GM19397 (cell line): ENCODE measurements around the gene RAB6B.

Source experiments
- ATAC-seq: cut with Tn5 transposase; IDR thresholded peaks from one replicate; pipeline ENCODE4 v1.9.1; 2021; ENCODE audit warnings: mild to moderate bottlenecking, moderate library complexity; ENCODE audit not compliant: unreplicated experiment

Gene RAB6B

DNA sequence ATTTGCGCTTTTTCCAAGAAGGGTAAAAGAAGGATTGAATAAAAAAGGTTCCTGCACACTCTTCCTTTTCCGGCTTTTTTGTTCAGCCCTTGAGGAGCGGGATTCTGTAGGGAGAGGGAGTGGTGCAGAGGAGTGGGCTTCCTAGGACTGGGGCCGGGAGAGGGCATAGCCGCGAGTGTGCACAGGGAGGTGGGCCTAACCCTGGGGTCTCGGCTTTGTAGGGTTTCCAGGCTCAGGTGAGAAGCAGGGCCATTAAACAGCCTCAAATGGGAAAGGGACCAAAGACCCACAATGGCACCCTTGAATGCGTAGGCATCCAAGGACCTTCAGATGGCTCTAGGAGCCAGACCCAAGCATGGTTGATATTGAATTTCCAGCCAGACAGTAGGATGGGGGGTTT is 35.4 kb upstream of the RAB6B start:
- no peak for ATAC-seq

DNA sequence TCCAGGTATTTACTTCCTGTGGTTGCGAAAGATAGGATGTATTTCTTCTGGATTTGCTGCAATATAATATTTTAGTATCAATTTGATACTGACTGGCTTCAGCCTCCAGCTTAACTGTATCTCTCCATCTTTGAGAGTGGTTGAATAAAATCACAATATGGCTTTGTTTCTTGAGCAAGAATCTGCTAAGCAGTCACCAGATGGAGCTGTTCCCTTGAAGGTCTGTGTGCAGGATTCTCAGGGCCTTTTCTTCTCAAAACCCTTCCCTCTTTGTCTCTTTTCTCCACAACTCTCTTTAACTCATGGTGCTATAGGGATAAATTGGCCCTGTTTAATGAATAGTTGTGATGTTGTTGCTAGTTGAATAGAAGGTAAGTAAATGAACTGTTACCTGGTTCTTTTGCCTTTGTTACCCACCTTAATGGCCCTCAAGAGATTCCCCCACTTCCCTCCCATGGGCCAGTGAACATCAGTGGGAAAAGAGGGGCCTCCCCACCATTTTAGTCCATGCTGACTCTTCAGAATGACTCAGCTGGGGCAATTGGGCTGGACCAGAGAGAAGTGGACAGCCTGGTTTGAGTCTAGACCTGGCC is 34.8 kb upstream of the RAB6B start:
- ATAC-seq, result no peak

DNA sequence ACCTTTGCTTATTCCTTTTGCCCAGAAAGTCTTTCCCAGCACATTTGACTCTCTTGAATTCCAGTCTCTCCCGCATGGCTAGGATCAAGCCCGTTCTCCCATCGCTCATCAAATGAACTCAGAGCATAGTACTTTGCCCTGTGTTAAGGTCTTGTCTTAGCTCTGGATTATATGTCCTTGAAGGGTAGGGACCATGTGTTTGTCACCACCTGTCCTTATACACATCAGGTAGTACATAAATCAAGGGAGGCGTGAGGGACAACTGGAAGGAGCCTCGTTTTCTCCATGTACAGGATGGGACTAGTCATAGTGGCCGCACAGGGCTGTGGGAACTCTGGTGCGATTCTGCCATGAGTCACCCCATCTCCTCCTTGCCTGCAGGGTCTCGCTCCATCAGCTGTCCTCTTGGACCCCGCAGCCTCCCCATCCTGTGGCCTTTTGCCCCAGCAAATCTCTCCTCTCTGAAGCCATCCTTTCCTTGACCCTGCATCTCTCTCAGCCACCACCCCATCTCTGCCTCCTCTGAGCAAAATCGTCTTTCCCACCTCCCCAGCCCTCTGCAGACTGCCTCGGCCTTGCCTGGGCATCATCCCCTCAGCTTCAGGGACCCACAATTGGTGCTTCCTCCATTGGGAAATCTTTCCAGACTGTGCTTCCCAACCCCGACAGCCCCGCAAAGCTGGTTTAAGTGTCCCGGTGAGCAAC is 33.4 kb upstream of the RAB6B start:
- no peak for ATAC-seq

DNA sequence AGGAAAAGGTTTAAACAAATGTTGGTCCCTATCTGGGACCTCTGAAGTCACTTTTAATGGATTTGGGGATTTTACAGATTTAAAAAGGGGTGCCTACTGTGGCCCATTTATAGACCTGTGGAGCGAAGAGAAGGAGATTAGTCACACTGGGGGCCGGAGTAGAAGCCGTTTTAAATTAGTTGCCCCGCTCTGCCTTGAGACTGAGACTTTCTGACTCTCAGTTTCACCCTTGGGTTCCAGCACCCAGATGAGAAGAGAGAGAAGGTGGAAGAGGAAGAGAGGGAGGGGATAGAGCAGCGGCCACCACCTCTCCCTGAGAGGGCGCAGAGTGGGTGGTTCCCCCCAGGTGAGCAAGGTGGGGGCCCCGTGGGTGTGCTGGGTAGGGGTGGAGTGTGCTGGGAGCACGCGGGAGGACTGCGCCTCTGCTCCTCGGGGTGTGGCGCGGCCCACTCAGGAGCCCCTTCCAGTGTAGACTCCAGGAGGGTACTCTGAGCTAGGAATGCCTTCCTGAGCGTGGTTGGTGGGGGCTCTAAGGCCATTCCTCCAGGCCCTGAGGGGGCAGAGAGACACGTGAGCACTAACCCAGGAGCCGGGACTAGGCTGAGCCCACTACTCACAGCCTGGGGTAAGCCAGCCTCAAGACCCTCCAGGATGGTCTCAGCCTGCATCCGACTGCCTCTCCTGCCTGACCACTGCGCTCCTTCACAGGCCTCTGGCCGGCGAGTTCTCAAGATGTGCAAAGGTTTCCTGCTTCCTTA is 32.6 kb upstream of the RAB6B start:
- no peak for ATAC-seq

DNA sequence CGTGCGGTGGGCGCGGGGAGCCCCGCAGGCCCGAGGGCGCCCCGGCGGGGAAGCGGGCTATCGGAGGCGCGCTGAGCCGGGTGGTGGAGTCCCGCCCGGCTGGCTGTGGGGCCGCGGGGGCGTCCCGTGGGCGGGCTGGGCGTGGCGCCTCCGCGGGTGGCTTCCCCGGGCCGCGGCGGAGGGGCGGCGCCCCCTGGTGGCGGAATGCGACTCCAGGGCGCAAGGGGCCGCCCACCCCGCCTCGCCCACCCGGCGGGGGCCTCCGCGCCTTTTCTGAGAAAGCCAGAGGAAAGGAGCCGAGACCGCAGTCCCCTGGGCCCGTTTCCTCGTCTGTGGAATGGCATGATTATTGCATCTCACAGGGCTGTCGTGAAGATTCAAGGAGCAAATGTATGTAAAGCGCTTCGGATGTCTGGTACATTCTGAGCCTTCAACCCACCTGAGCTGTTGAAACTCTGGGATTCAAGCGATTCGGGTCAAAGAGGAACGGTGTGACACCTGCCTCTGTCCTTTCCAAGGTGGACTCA is 31.9 kb upstream of the RAB6B start:
- peak; percentile 83 for ATAC-seq

DNA sequence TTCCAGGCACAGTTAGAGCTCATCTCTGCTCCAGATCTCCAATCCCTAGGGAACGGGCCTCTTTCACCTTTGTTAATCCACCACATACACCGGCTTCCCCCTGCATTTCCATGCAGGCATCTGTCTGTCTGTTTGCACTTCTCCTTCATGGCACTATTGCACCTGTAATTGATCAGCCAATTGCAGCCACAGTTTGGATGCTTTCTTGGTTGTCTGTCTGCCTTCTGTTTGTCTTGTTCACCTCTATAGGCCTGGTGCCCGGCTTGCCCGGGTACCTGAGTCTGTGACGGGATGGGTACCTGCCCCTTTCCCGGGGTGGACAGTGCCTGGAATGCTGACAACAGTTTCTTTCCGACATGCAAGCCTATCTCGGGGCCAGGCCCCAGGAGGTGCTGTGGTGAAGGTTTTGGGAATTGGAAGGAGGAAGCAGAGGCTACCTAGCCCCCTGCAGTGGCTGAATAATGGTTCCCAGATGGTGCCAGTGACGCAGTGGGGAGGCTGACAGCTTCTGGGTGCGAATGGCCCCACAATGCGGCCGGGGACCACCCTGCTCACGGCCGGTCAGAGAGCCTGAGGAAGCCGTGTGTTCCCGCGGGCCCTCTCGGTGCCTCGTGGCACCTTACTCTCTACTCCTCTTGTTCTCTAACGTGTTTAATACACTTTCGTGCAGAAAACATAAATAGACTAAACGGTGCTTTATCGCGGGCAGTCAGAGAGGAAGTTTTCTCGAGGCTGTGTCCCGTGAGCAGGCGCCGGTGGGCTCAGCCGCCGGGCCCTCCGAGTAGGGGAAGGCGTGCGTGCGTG is 31.3 kb upstream of the RAB6B start:
- ATAC-seq, result no peak

DNA sequence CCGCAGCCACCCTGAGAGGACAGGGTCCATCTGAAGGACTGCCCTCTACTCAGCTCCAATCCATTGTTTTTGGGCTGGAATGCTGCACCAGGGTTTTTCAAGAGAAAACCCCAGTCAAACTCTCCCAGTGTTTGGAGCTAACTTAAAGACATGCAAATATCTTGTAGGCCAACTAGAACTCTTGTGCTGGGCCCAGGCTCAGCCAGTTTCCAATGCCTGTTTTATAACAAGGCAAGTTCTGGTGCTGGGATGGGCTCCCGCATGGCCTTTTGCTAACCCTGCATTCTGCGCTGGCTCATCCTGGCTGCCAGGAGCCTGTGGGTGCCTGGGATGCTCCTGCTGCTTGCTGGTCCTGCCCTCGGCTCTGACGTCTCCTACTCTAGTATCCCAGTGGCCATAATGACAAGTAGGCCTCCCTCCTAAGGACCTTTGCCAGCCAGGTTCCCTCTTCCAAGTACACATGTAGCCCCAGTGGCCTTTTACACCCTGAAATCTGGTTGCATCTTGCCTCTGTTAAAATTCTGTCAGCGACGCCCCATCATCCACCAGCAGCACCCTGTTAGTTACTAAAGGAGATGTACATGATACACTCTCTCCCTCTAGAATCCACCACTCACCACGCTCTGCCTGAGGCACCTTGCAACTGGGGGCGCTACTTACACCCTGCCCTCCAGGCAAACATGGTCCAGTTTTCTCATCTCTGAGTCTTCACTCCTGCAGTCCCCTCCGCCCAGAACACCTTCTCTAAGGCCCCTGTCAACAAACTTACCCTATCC is 30.5 kb upstream of the RAB6B start:
- ATAC-seq, result no peak

DNA sequence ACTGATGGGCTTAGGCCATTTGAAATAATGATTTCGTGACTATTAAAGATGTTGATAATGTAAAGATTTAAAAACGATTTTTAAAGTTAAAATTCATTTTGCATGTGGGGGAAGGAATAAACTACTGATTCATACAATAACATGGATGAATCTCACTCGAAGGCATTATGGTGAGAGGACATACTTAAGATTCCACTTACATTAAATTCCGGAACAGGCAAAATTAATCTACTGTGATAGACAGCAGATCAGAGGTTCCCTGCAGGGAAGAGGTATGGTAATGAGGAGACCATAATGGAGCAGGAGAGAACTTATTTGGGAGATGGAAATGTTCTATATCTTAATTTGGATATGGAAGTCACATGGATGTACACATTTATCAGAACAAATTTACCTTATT is 28.4 kb upstream of the RAB6B start:
- no peak for ATAC-seq

DNA sequence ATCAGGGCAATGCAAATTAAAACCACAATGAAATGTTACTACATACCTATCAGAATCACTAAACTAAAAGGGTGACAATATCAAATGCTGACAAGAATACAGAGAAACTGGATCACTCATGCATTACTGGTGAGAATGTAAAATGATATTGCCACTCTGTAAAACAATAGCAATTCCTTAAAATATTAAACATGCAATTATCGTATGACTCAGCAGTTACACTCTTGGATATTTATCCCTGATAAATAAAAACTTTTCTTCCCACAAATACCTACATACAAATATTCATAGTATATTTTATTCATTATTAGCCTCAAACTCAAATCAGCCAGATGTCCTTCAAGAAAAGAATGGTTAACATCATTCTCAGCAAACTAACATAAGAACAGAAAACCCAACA is 25.9 kb upstream of the RAB6B start:
- no peak for ATAC-seq

DNA sequence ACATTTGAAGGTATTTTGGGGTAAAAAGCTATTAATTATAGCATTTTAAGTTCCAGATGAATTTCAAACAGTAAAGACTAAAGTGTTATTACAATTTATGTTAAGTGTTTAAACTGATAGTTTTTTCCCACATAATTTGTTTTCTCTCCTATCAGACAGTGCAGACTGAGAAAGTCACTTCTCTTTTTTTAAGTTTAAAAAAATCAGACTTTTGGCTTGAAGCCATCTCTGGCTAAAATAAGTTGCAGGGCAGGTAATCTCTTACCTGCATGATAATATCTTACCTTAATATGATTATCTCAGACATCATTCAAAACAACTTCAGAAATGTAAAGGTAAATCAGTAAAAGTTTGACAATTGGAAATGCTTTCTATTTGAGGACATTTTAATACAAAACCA is 21.5 kb upstream of the RAB6B start:
- ATAC-seq, result no peak

DNA sequence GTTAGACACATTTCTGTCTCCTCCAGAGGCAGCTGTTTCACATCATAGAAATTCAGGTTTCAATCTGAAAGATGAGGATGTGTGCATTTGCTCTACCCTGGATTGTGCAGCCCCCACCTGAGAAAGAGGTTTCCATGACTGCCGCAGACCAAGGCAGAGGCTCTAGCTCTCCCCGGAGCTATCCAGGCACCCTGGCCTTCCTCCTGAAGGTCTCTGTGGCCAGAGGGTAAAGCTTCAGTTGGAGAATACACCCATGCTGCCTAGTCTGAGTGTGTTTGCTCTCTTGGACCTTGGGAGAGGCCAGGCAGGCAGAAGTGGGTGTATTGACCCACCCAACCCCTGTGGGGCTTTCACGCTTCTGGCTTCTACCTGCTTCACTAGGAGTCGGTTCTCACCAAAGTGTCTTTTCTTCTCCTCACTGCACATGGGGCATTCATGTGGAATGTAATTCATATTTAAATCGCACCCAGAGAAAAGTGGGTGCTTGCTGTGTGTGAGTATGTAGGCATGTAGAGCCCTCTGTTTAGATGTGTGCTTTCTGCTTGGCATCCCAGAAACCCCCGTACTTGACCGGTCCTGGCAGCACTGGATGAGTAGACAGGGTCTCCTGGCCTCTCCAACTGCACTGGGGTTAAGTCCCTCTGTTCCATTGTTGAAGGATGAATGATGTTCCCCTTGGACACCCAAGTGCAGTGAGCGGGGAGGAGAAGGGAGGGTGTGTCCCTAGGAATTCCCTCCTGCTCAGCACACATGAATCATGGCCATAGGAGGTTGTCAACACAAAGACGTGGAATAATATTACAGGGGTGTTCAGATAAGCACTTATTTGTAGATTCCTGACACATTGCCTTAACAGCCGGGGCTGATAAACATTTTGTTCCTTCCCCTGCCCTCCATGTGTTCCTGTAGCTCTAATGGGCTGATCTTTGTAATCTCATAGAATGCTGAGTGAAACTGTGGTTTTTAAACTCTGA is 20.3 kb upstream of the RAB6B start:
- no peak for ATAC-seq

DNA sequence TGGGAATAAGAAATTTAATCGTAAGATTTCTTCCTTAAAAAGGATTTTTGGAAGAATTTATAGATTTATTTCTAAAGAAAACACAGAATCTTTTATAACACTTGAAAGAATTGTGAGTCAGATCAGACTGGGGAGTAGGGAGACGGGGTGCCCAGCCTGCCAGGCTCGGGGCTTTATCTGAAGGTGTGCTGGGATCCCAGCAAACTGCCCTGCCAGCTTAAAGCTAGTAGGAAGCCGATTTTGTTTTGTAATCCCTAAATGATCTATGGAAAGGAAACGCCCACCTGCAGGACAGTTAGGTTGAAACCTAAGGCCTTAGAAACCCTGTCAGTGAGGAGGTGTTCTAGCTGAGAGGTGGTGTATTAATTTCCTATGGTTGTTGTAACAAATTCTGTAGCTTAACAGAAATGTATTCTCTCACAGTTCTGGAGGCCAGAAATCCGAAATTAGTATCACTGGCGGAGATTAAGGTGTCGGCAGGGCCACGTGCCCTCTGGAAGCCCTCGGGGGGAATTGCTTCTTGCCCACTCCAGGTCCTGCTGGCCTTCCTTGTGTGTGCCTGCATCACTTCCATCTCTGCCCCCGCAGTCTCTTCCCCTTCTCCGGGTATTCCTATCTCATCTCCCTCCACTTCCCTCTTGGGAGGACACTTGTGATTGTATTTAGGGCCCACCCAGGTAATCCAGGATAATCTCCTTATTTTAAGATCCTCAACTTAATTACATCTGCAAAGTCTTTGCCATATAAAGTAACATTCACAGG is 19.3 kb upstream of the RAB6B start:
- no peak for ATAC-seq

DNA sequence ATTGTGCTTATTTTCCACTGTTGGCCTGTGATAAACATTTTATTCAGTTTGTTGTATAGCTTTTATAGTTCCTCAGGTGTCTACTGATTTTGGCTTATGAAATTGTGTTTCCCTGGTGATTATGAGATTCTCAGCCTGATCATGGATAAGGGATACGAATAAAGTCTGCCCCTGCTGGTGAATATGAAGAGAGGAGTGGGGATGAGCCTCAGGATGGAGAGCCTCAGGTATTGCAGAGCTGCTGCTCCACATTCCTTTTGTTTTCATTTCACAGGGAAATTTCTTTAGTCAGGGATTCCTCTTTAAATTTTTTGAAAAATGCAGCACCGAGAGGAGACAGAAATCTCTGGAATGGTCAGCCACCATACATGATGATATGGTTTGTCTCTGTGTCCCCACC is 14.7 kb upstream of the RAB6B start:
- ATAC-seq, result no peak

DNA sequence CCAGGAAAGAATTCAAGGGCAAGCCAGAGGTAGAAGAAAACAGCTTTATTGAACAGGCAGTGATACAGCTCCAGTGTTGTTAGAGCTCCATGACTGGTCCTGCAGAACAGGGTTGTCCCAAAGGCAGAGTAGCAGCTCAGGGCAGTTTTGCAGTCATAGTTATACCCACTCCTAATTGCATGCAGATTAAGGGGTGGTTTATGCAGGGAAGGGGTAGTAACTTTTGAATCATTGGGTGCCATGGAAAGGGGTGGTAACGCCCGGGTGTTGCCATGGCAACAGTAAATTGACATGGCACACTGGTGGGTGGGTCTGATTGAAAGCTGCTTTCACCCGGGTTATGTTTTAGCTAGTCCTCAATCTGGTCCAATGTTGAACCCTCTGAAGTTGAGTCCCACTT is 9.7 kb upstream of the RAB6B start:
- no peak for ATAC-seq

DNA sequence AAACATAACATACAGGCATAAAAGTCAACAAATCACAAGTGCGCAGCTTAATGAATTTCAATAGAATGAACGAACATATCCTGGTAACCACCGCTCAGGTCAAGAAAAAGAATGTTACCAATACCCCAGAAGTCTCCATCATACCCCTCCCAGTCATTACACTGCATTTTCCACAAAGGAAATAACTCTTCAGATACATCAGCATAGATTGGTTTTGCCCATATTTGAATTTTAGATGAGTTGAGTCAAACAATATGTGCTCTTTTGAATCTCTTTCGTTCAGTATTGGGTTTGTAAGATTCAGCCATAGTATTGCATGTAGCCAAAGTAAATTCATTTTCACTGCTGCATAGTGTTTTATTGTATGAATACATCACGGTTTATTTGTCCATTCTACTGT is 6.2 kb upstream of the RAB6B start:
- no peak for ATAC-seq

DNA sequence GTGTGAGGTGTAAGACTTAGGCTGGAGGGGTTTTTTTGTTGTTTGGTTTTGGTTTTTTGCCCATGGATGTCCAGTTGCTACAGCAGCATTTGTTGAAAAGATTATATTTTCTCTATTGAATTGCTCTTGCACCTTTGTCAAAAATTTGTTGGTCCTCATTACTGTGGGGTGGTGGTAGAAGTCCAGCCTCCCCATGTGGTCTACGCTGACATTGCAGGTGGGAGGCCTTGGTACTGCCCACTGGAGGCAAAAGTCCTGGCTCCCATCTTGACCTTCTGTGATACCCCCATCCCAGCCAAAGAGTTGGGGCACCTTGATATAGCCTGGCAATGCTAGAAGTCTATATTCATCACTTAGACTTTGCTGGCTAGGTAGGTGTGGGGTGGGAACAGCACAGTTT is 5.4 kb upstream of the RAB6B start:
- ATAC-seq, result no peak

DNA sequence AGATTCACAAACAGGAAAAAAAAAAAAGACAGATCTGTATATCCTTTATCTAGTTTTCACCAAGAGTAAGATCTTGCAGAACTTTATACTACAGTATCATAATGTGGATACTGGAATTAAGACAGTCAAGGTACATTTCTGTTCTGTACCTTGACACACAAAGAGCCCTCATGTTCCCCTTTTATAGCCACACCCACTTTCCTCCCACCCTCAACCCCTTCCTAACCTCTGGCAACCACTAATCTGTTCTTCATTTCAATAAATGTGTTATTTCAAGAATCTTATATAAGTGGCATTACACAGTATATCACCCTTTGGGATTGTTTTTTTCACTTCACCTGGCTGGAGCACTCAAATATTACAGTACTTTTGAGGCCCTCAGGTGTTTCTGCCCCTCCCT is 3.6 kb upstream of the RAB6B start:
- ATAC-seq, result no peak

DNA sequence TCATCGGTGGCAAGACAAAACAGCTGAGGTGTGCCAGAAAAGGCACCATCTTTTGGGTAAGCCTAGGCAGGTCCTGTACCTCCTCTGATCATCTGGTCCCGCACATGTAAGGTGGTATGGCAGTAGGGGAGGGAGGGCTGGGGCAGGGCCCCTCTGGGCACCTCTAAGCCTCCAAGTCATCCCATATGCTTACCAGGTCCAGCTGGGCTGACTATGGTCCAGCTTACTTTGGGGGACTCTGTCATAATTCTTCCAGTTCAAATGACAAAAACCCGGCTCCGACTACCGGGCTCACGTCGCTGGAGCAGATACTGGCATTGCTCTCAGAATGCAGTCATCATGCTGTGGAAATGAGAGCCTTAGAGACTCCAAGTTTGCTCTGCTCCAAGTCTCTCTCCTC is 1.9 kb upstream of the RAB6B start:
- no peak for ATAC-seq
